DND-41 (cell line): ENCODE measurements around the gene LGR4.

ENCODE experiments used
- EZH2 ChIP-seq: IDR thresholded peaks from 3 replicates; pipeline ENCODE4 v1.6.1; 2012; ENCODE audit warnings: borderline replicate concordance, low read depth, mild to moderate bottlenecking, moderate library complexity, low read length, inconsistent platforms; ENCODE audit not compliant: severe bottlenecking
- TF ChIP-seq, protein P1 (sequence below): IDR thresholded peaks from 2 replicates; pipeline ENCODE4 v1.5.1; 2012; ENCODE audit warnings: borderline replicate concordance, low read length, moderate library complexity, mild to moderate bottlenecking; ENCODE audit not compliant: poor library complexity, severe bottlenecking; ENCODE audit errors: extremely low read depth

DNA sequence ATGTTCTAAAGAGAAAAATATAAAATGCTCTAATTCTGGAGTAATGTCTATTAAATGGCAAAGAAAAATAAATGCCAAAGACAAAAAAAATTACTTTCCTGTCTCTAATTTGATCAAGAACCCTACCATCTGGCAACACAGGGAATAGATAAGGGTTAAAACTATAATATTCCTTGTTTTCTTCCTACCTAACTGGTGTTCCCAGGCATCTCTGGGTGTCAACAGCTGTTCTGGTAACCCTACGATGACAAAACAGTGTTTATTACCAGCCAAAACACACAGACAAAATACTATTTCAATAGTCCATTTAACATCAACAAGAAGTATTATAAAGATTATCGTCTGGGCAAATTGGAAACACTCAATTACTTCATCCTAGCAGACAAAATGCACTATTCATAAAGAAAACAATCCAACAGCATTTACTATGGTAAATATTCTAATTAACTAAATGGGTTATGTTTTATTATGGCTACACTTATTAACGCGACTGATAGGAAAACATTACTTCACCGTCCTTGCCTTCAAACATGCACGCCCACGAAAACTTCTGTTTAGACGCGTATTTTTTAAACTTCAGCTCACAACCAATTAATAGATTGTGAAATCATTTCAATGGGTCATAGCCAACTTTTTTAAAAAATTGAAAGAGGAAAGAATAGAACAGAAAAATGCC is 50.6 kb downstream of the LGR4 start:
- TF ChIP-seq, protein P1, sequence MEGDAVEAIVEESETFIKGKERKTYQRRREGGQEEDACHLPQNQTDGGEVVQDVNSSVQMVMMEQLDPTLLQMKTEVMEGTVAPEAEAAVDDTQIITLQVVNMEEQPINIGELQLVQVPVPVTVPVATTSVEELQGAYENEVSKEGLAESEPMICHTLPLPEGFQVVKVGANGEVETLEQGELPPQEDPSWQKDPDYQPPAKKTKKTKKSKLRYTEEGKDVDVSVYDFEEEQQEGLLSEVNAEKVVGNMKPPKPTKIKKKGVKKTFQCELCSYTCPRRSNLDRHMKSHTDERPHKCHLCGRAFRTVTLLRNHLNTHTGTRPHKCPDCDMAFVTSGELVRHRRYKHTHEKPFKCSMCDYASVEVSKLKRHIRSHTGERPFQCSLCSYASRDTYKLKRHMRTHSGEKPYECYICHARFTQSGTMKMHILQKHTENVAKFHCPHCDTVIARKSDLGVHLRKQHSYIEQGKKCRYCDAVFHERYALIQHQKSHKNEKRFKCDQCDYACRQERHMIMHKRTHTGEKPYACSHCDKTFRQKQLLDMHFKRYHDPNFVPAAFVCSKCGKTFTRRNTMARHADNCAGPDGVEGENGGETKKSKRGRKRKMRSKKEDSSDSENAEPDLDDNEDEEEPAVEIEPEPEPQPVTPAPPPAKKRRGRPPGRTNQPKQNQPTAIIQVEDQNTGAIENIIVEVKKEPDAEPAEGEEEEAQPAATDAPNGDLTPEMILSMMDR, result no peak
- no peak for TF ChIP-seq EZH2
